H1 (cell line): ENCODE data around the gene MBOAT1. TPM values are rescaled to one million over a fixed set of nuclear protein-coding genes. Genes with fewer than 3 reads are reported as not detected.
"Not testable (repeated sequence)": the region's sequence is repeated elsewhere in the genome, so short reads cannot be mapped to it uniquely, and the experiment has no call there.

ENCODE experiments used
- CTCF ChIA-PET: fragments of 300-600 bp; sonication (Branson Sonifier 250); formaldehyde crosslinking; loops from one replicate; lab custom pipeline; 2021; ENCODE audit not compliant: partially characterized antibody; lab: Charles Lee
- POLR2A ChIA-PET: fragments of 300-600 bp; sonication (Branson Sonifier 250); formaldehyde crosslinking; loops from one replicate; lab custom pipeline; 2021; ENCODE audit warnings: inconsistent platforms; ENCODE audit not compliant: partially characterized antibody; lab: Charles Lee
- DNase-seq, 2 experiments: peaks; one replicate each; pipeline versions ENCODE4 v3.0.0 to v3.0.0-alpha.2; 2010 to 2022; ENCODE audit warnings: low spot score in 2 of 2, low read depth in 1 of 2, mixed read lengths in 1 of 2
- FAIRE-seq: peaks from 2 replicates; lab custom pipeline; 2011; peaks lifted over from hg19 to GRCh38; lab: Jason Lieb, UNC
- H2AFZ ChIP-seq: 2 replicates; pipeline ENCODE4 v1.8.1; 2012; ENCODE audit warnings: low read length, inconsistent platforms
- H2AK5ac ChIP-seq: 2 replicates; pipeline ENCODE4 v1.6.1; 2013; ENCODE audit warnings: low read depth, low read length
- H2BK120ac ChIP-seq: replicated peaks from 2 replicates; pipeline ENCODE3; 2013; ENCODE audit warnings: low read depth, low read length, inconsistent platforms
- H2BK12ac ChIP-seq: 2 replicates; pipeline ENCODE4 v1.6.1; 2013; ENCODE audit warnings: low read depth, low read length
- H2BK15ac ChIP-seq: 2 replicates; pipeline ENCODE4 v1.6.1; 2013; ENCODE audit warnings: low read length
- H2BK20ac ChIP-seq: 2 replicates; pipeline ENCODE4 v1.6.1; 2013; ENCODE audit warnings: low read length
- H2BK5ac ChIP-seq: 2 replicates; pipeline ENCODE4 v1.6.1; 2013; ENCODE audit warnings: low read depth, low read length
- H3K14ac ChIP-seq: 2 replicates; pipeline ENCODE4 v1.6.1; 2013; ENCODE audit warnings: inconsistent platforms; ENCODE audit not compliant: insufficient read length
- H3K18ac ChIP-seq: 2 replicates; pipeline ENCODE4 v1.6.1; 2013; ENCODE audit warnings: low read length; ENCODE audit errors: extremely low read depth
- H3K23ac ChIP-seq: 2 replicates; pipeline ENCODE4 v1.6.1; 2013; ENCODE audit warnings: inconsistent platforms; ENCODE audit not compliant: insufficient read length
- H3K23me2 ChIP-seq: 2 replicates; pipeline ENCODE4 v1.6.1; 2013; ENCODE audit warnings: low read depth, low read length
- H3K27ac ChIP-seq: 2 replicates; pipeline ENCODE4 v1.6.1; 2011; ENCODE audit warnings: low read depth, low read length, inconsistent platforms
- H3K27me3 ChIP-seq, 4 experiments: replicated peaks in 1 of 4; 1 replicate in 1 of 4; 2 replicates in 3 of 4; pipeline versions ENCODE4 v1.6.1 to v1.8.1; 2011 to 2013; ENCODE audit warnings: low read length in 3 of 4, mild to moderate bottlenecking in 3 of 4, inconsistent platforms in 2 of 4, mixed read lengths in 2 of 4, moderate library complexity in 1 of 4; ENCODE audit not compliant: control insufficient read depth in 3 of 4, insufficient read depth in 3 of 4; ENCODE audit errors: extremely low read depth in 1 of 4
- H3K36me3 ChIP-seq, 4 experiments: 2 replicates each; pipeline versions ENCODE4 v1.6.1 to v1.8.1; 2011 to 2013; ENCODE audit warnings: mild to moderate bottlenecking in 4 of 4, low read length in 3 of 4, moderate library complexity in 2 of 4, control low read depth in 1 of 4, inconsistent platforms in 1 of 4; ENCODE audit not compliant: insufficient read depth in 4 of 4, control insufficient read depth in 2 of 4
- H3K4ac ChIP-seq: replicated peaks from 2 replicates; pipeline ENCODE3; 2013; ENCODE audit warnings: low read length, low read depth, mixed read lengths, inconsistent platforms; ENCODE audit not compliant: insufficient read length
- H3K4me1 ChIP-seq, 4 experiments: replicated peaks in 1 of 4; 1 replicate in 1 of 4; 2 replicates in 3 of 4; pipeline versions ENCODE4 v1.6.1 to v1.8.1; 2011 to 2013; ENCODE audit warnings: low read length in 3 of 4, inconsistent platforms in 2 of 4, mixed read lengths in 1 of 4; ENCODE audit not compliant: insufficient read depth in 4 of 4, control insufficient read depth in 3 of 4
- H3K4me2 ChIP-seq, 2 experiments: 2 replicates each; pipeline versions ENCODE4 v1.6.1 to v1.8.1; 2011 to 2013; ENCODE audit warnings: low read depth in 2 of 2, low read length in 2 of 2, control low read depth in 1 of 2, inconsistent platforms in 1 of 2, mild to moderate bottlenecking in 1 of 2; ENCODE audit not compliant: insufficient read depth in 1 of 2
- H3K4me3 ChIP-seq, 4 experiments: fragments of 200-600, 300-600 bp in 1 of 4; sonication (generic), shearing (Covaris generic), sonication (Bioruptor Twin) in 1 of 4; 2 replicates each; pipeline versions ENCODE4 v1.5.1 to v1.8.1; 2011 to 2016; ENCODE audit warnings: low read length in 4 of 4, low read depth in 3 of 4, control low read depth in 2 of 4, inconsistent platforms in 2 of 4, mild to moderate bottlenecking in 2 of 4, mixed read lengths in 1 of 4, moderate library complexity in 1 of 4; ENCODE audit not compliant: insufficient read depth in 2 of 4; ENCODE audit errors: extremely low read depth in 1 of 4
- H3K56ac ChIP-seq: replicated peaks from 2 replicates; pipeline ENCODE3; 2013; ENCODE audit warnings: low read depth, mild to moderate bottlenecking, mixed read lengths, low read length, inconsistent platforms; ENCODE audit not compliant: insufficient read length
- H3K79me1 ChIP-seq: 2 replicates; pipeline ENCODE4 v1.6.1; 2013; ENCODE audit warnings: low read depth, low read length, control low read depth
- H3K79me2 ChIP-seq, 2 experiments: 2 replicates each; pipeline versions ENCODE4 v1.6.1 to v1.8.1; 2012 to 2013; ENCODE audit warnings: low read length in 2 of 2, mild to moderate bottlenecking in 2 of 2, inconsistent platforms in 1 of 2; ENCODE audit not compliant: insufficient read depth in 2 of 2, control insufficient read depth in 1 of 2
- H3K9ac ChIP-seq, 4 experiments: replicated peaks in 1 of 4; 1 replicate in 1 of 4; 2 replicates in 3 of 4; pipeline versions ENCODE4 v1.6.1 to v1.8.1; 2011 to 2013; ENCODE audit warnings: low read depth in 3 of 4, low read length in 3 of 4, control low read depth in 2 of 4, mild to moderate bottlenecking in 2 of 4, moderate library complexity in 2 of 4, inconsistent platforms in 1 of 4; ENCODE audit errors: extremely low read depth in 1 of 4
- H3K9me3 ChIP-seq, 2 experiments: 2 replicates each; pipeline versions ENCODE4 v1.6.1 to v1.8.1; 2012 to 2013; ENCODE audit warnings: mild to moderate bottlenecking in 2 of 2, moderate library complexity in 2 of 2, control low read depth in 1 of 2, inconsistent platforms in 1 of 2, low read depth in 1 of 2, low read length in 1 of 2, mixed read lengths in 1 of 2; ENCODE audit not compliant: insufficient read depth in 2 of 2
- H4K20me1 ChIP-seq, 2 experiments: replicated peaks in 1 of 2; 2 replicates each; pipeline versions ENCODE3 to v1.8.1; 2011 to 2013; ENCODE audit warnings: inconsistent platforms in 2 of 2, low read length in 2 of 2, mild to moderate bottlenecking in 1 of 2; ENCODE audit not compliant: insufficient read depth in 2 of 2, control insufficient read depth in 1 of 2
- H4K5ac ChIP-seq: 2 replicates; pipeline ENCODE4 v1.6.1; 2013; ENCODE audit warnings: low read length, low read depth, mixed read lengths, inconsistent platforms; ENCODE audit not compliant: insufficient read length
- H4K8ac ChIP-seq: 2 replicates; pipeline ENCODE4 v1.8.0; 2013; ENCODE audit warnings: mild to moderate bottlenecking, moderate library complexity, low read length, inconsistent platforms; ENCODE audit not compliant: insufficient read depth; ENCODE audit errors: extremely low read depth
- H4K91ac ChIP-seq: replicated peaks from 2 replicates; pipeline ENCODE3; 2013; ENCODE audit warnings: low read length, mixed read lengths, inconsistent platforms; ENCODE audit not compliant: insufficient read length
- WGBS, 2 experiments: shearing (Covaris generic) in 1 of 2; methylation state at CpG; one replicate each; pipeline versions ENCODE4 v1.1.6 to v1.1.7; 2013 to 2015; ENCODE audit warnings: low lambda C conversion rate in 2 of 2, mixed read lengths in 2 of 2, inconsistent platforms in 1 of 2, low coverage in 1 of 2, missing lambda C conversion rate in 1 of 2; ENCODE audit not compliant: insufficient replicate concordance in 2 of 2, insufficient coverage in 1 of 2, insufficient read length in 1 of 2; ENCODE audit errors: extremely low coverage in 1 of 2, missing lambda C conversion rate in 1 of 2; 5-methylcytosine and 5-hydroxymethylcytosine counted together
- polyA plus RNA-seq, 7 experiments: library from polyadenylated mRNA; depleted of rRNA in 3 of 7; stranded (reverse) in 5 of 7; unstranded in 2 of 7; fragments of >200 nt in 5 of 7; fragments of 200-250 nt in 2 of 7; gene quantifications; 1 replicate in 5 of 7; 2 replicates in 1 of 7; 4 replicates in 1 of 7; pipeline versions ENCODE4 v1.2.1 to v1.2.3, GENCODE V29; 2011 to 2013; ENCODE audit warnings: missing spikeins in 2 of 7, mixed read lengths in 2 of 7
- total RNA-seq: library from RNA; stranded (reverse); fragmentation: NEBNext Ultra II Directional; extraction: Animal tissue kit (Norgen Biotek cat#: 25700); gene quantifications from 2 replicates; pipeline ENCODE4 v1.2.1, GENCODE V29; 2021

The MBOAT1 gene
- total and polyA plus RNA-seq, 2 of the 8 experiments (the other 6 are each of a cell fraction or from before 2014, with no cell fraction given) = 4.9 to 19.5 TPM

- H4K91ac ChIP-seq, H3K56ac ChIP-seq, H3K23me2 ChIP-seq, H3K4ac ChIP-seq, H3K4me3 ChIP-seq, DNase-seq, H2BK5ac ChIP-seq, H2AFZ ChIP-seq, H3K9me3 ChIP-seq, H3K18ac ChIP-seq, H3K27me3 ChIP-seq, H2BK15ac ChIP-seq, H2BK120ac ChIP-seq, H2BK12ac ChIP-seq, H4K5ac ChIP-seq, H4K8ac ChIP-seq, H2BK20ac ChIP-seq, FAIRE-seq, H3K4me2 ChIP-seq, POLR2A ChIA-PET, H3K23ac ChIP-seq, H3K36me3 ChIP-seq, H3K27ac ChIP-seq, H3K14ac ChIP-seq, H4K20me1 ChIP-seq, H3K4me1 ChIP-seq, H3K79me1 ChIP-seq, H2AK5ac ChIP-seq, H3K79me2 ChIP-seq, H3K9ac ChIP-seq: not testable (repeated sequence)
- CTCF ChIA-PET = interaction anchor here (0.5 to 1.9 kb wide), 3 partner anchors 9 to 132 kb away, joined by 3 to 8 read pairs (median 3); no protein-coding TSS in a partner anchor
- 89% methylated on average over 11 of the region's 11 CpGs; no CpG with 5 or more reads in 1 of the 2 experiments for WGBS, 2 experiments
These were observed 72.9 kb downstream of the MBOAT1 start for GRCh38 chr6:20139127-20139963.
